Liver (tissue), 9 donors: ENCODE measurements around the gene GAS6. TPM values are rescaled to one million over a fixed set of nuclear protein-coding genes. Genes with fewer than 3 reads are reported as not detected.

Experiments used
- DNase-seq: peaks from one replicate; pipeline ENCODE4 v3.0.0-alpha.2; 2017; ENCODE audit warnings: low spot score
- H3K27ac ChIP-seq, 2 donors: one replicate each; pipeline ENCODE4 v1.7.0; 2013; ENCODE audit warnings: inconsistent platforms in 2 of 2, low read length in 2 of 2, control low read depth in 1 of 2, low read depth in 1 of 2, mild to moderate bottlenecking in 1 of 2
- H3K27me3 ChIP-seq, 4 donors: one replicate each; pipeline versions ENCODE4 v1.6.1 to v1.7.0; 2013; ENCODE audit warnings: low read length in 3 of 4, inconsistent platforms in 1 of 4, mild to moderate bottlenecking in 1 of 4, moderate library complexity in 1 of 4; ENCODE audit not compliant: control insufficient read depth in 4 of 4, insufficient read depth in 4 of 4
- H3K36me3 ChIP-seq, 4 donors: one replicate each; pipeline versions ENCODE4 v1.6.1 to v1.7.0; 2013; ENCODE audit warnings: low read length in 3 of 4, mild to moderate bottlenecking in 3 of 4, low read depth in 1 of 4, moderate library complexity in 1 of 4; ENCODE audit not compliant: control insufficient read depth in 4 of 4, insufficient read depth in 3 of 4
- H3K4me1 ChIP-seq, 4 donors: one replicate each; pipeline versions ENCODE4 v1.6.1 to v1.7.0; 2013; ENCODE audit warnings: low read length in 3 of 4, mild to moderate bottlenecking in 3 of 4, moderate library complexity in 1 of 4; ENCODE audit not compliant: control insufficient read depth in 4 of 4, insufficient read depth in 4 of 4
- H3K4me3 ChIP-seq, 3 donors: one replicate each; pipeline versions ENCODE4 v1.6.1 to v1.7.0; 2013; ENCODE audit warnings: low read length in 3 of 3, control low read depth in 1 of 3, low read depth in 1 of 3, mild to moderate bottlenecking in 1 of 3
- H3K9ac ChIP-seq, 2 donors: one replicate each; pipeline ENCODE4 v1.7.0; 2013; ENCODE audit warnings: low read length in 2 of 2, mild to moderate bottlenecking in 2 of 2, moderate library complexity in 2 of 2, control low read depth in 1 of 2, low read depth in 1 of 2
- H3K9me3 ChIP-seq, 4 donors: one replicate each; pipeline versions ENCODE4 v1.6.1 to v1.7.0; 2013; ENCODE audit warnings: low read length in 3 of 4; ENCODE audit not compliant: control insufficient read depth in 4 of 4
- EGR1 ChIP-seq, 2 donors: IDR thresholded peaks; 2 replicates each; pipeline ENCODE4 v1.6.1; 2016 to 2018; ENCODE audit warnings: antibody characterized with exemption in 2 of 2, low read depth in 2 of 2
- FOXA1 ChIP-seq: IDR thresholded peaks from 2 replicates; pipeline ENCODE4 v1.6.1; 2016; ENCODE audit warnings: antibody characterized with exemption
- FOXA2 ChIP-seq: IDR thresholded peaks from 2 replicates; pipeline ENCODE4 v1.6.1; 2016; ENCODE audit warnings: antibody characterized with exemption
- GABPA ChIP-seq, 2 donors: IDR thresholded peaks in 1 of 2; conservative IDR thresholded peaks in 1 of 2; 2 replicates each; pipeline ENCODE4 v1.6.1; 2016; ENCODE audit warnings: antibody characterized with exemption in 2 of 2, mild to moderate bottlenecking in 1 of 2, moderate library complexity in 1 of 2
- HNF4A ChIP-seq, 2 donors: conservative IDR thresholded peaks; 2 replicates each; pipeline ENCODE4 v1.6.1; 2016; ENCODE audit warnings: antibody characterized with exemption in 2 of 2, mild to moderate bottlenecking in 2 of 2
- HNF4G ChIP-seq: IDR thresholded peaks from 2 replicates; pipeline ENCODE4 v1.6.1; 2016; ENCODE audit warnings: antibody characterized with exemption
- JUND ChIP-seq, 2 donors: IDR thresholded peaks; 2 replicates each; pipeline ENCODE4 v1.6.1; 2016; ENCODE audit warnings: antibody characterized with exemption in 2 of 2
- NR2F2 ChIP-seq: IDR thresholded peaks from 2 replicates; pipeline ENCODE4 v1.6.1; 2016; ENCODE audit warnings: antibody characterized with exemption
- RAD21 ChIP-seq, 2 donors: IDR thresholded peaks; 2 replicates each; pipeline ENCODE4 v1.6.1; 2016; ENCODE audit warnings: antibody characterized with exemption in 2 of 2, mild to moderate bottlenecking in 2 of 2
- RXRA ChIP-seq, 2 donors: IDR thresholded peaks; 2 replicates each; pipeline ENCODE4 v1.6.1; 2017 to 2018; ENCODE audit warnings: antibody characterized with exemption in 2 of 2, mild to moderate bottlenecking in 1 of 2
- SP1 ChIP-seq: IDR thresholded peaks from 2 replicates; pipeline ENCODE4 v1.6.1; 2018; ENCODE audit warnings: antibody characterized with exemption, mild to moderate bottlenecking
- TAF1 ChIP-seq: conservative IDR thresholded peaks from 2 replicates; pipeline ENCODE4 v1.6.1; 2016; ENCODE audit warnings: antibody characterized with exemption, mild to moderate bottlenecking
- YY1 ChIP-seq: IDR thresholded peaks from 2 replicates; pipeline ENCODE4 v1.6.1; 2016; ENCODE audit warnings: antibody characterized with exemption, mild to moderate bottlenecking
- ZBTB33 ChIP-seq: IDR thresholded peaks from 2 replicates; pipeline ENCODE4 v1.6.1; 2016; ENCODE audit warnings: antibody characterized with exemption
- WGBS: extraction: QIAGEN DNeasy Blood & Tissue Kit; methylation state at CpG from one replicate; pipeline ENCODE4 v1.1.7; 2013; 5-methylcytosine and 5-hydroxymethylcytosine counted together
- polyA plus RNA-seq, 2 donors: library from polyadenylated mRNA; stranded (reverse) in 1 of 2; unstranded in 1 of 2; fragments of 200-250 nt in 1 of 2; fragments of >200 nt in 1 of 2; fragmentation: Nextera tagmentation in 1 of 2; extraction: Ambion mirVana in 1 of 2; gene quantifications; one replicate each; pipeline versions ENCODE4 v1.2.1 to v1.2.3, GENCODE V29; 2013 to 2015
- total RNA-seq, 2 donors: library from RNA; depleted of rRNA; stranded (reverse); fragments of >200 nt; gene quantifications; one replicate each; pipeline ENCODE4 v1.2.3, GENCODE V29; 2014
- TF ChIP-seq, protein P1 (sequence below): IDR thresholded peaks from 2 replicates; pipeline ENCODE4 v1.6.1; 2016; ENCODE audit warnings: antibody characterized with exemption
- TF ChIP-seq, protein P2 (sequence below): IDR thresholded peaks from 2 replicates; pipeline ENCODE4 v1.6.1; 2016; ENCODE audit warnings: antibody characterized with exemption, mild to moderate bottlenecking
- TF ChIP-seq, protein P3 (sequence below): fragments of 150-350 bp; IDR thresholded peaks from 2 replicates; pipeline ENCODE4 v1.5.1; 2017; ENCODE audit warnings: improper control_type of control experiment, low read depth, low read length; ENCODE audit not compliant: missing input control
- TF ChIP-seq, protein P4 (sequence below): IDR thresholded peaks from 2 replicates; pipeline ENCODE4 v1.6.1; 2016; ENCODE audit warnings: antibody characterized with exemption
- donor health status: healthy.
- donor health status: healthy.
- donor health status: healthy.
- donor health status: healthy.
- donor health status: healthy.

GAS6 gene
- total and polyA plus RNA-seq, 4 donors, result 2.5 to 30.2 (median 9.1) TPM

DNA sequence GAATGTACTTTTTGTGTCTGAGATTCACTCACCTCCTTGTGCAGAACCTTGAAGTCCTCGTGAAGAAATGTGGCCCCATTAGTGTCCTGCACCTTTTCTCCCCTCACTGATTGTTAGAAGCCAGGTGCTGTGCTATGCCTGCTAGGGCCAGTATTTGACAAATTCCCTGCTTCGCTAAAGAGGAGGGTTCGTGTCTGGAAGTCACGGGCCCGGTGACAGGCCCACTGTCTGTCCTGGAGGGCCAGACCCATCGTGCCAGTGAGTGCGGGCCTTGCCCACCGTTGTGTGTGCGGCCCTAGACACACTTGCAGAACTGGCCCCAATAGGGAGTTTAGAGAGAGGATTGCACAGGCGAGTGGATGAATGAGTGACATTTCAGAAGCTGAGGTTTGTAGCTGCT, 36.8 kb upstream of the GAS6 start:
- peak; percentile 8 for DNase-seq
- H3K27me3 ChIP-seq, result peaks cover 0 to 9% (median 0%) of the 10 kb centered on the region in 4 donors
- no peaks in the 10 kb centered on the region for H3K36me3 ChIP-seq
- H3K4me1 ChIP-seq, result no peaks in the 10 kb centered on the region
- TF ChIP-seq JUND (IDR thresholded peaks at IDR 0.05) (no peak), EGR1 (IDR thresholded peaks at IDR 0.05; ENCODE audit: low read depth in 2 of 2) (no peak), FOXA2 (no peak), YY1 (no peak), HNF4G (no peak), ZBTB33 (no peak), RAD21 (IDR thresholded peaks at IDR 0.05) (no peak), FOXA1 (no peak), TAF1 (no peak), RXRA (IDR thresholded peaks at IDR 0.05) (no peak), HNF4A (conservative IDR thresholded peaks at IDR 0.05) (no peak)
- TF ChIP-seq, protein P1, sequence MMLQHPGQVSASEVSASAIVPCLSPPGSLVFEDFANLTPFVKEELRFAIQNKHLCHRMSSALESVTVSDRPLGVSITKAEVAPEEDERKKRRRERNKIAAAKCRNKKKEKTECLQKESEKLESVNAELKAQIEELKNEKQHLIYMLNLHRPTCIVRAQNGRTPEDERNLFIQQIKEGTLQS, result no peak
- 83% methylated on average over 10 of the region's 10 CpGs for WGBS
- no peak overlapping the region for H3K9ac ChIP-seq
- H3K9me3 ChIP-seq, result no peaks in the 10 kb centered on the region
- H3K4me3 ChIP-seq, result no peak overlapping the region
- no peak overlapping the region for H3K27ac ChIP-seq

- Histone ChIP-seq H3K27ac (no peak overlapping the region), H3K36me3 (no peaks in the 10 kb centered on the region), H3K4me3 (no peak overlapping the region), H3K27me3 (peaks cover 0 to 15% (median 0%) of the 10 kb centered on the region in 4 donors), H3K9ac (no peak overlapping the region), H3K9me3 (no peaks in the 10 kb centered on the region), H3K4me1 (no peaks in the 10 kb centered on the region)
- peak; percentile 19 for DNase-seq
- WGBS, result 91% methylated on average over 15 of the region's 15 CpGs
- no peak for TF ChIP-seq JUND (IDR thresholded peaks at IDR 0.05)
- no peak for TF ChIP-seq EGR1 (IDR thresholded peaks at IDR 0.05; ENCODE audit: low read depth in 2 of 2)
- no peak for TF ChIP-seq YY1
- TF ChIP-seq, protein P2, sequence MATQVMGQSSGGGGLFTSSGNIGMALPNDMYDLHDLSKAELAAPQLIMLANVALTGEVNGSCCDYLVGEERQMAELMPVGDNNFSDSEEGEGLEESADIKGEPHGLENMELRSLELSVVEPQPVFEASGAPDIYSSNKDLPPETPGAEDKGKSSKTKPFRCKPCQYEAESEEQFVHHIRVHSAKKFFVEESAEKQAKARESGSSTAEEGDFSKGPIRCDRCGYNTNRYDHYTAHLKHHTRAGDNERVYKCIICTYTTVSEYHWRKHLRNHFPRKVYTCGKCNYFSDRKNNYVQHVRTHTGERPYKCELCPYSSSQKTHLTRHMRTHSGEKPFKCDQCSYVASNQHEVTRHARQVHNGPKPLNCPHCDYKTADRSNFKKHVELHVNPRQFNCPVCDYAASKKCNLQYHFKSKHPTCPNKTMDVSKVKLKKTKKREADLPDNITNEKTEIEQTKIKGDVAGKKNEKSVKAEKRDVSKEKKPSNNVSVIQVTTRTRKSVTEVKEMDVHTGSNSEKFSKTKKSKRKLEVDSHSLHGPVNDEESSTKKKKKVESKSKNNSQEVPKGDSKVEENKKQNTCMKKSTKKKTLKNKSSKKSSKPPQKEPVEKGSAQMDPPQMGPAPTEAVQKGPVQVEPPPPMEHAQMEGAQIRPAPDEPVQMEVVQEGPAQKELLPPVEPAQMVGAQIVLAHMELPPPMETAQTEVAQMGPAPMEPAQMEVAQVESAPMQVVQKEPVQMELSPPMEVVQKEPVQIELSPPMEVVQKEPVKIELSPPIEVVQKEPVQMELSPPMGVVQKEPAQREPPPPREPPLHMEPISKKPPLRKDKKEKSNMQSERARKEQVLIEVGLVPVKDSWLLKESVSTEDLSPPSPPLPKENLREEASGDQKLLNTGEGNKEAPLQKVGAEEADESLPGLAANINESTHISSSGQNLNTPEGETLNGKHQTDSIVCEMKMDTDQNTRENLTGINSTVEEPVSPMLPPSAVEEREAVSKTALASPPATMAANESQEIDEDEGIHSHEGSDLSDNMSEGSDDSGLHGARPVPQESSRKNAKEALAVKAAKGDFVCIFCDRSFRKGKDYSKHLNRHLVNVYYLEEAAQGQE, result no peak
- no peak for TF ChIP-seq HNF4A (conservative IDR thresholded peaks at IDR 0.05)
- no peak for TF ChIP-seq HNF4G
- no peak for TF ChIP-seq FOXA2
- no peak for TF ChIP-seq NR2F2
- TF ChIP-seq ZBTB33, result no peak
- TF ChIP-seq GABPA (IDR thresholded peaks at IDR 0.05 in 1 of 2, conservative IDR thresholded peaks at IDR 0.05 in 1 of 2), result no peak
- no peak for TF ChIP-seq RAD21 (IDR thresholded peaks at IDR 0.05)
- no peak for TF ChIP-seq SP1
- no peak for TF ChIP-seq TAF1
- TF ChIP-seq RXRA (IDR thresholded peaks at IDR 0.05), result no peak
- no peak for TF ChIP-seq FOXA1
- TF ChIP-seq, protein P1, result no peak
- TF ChIP-seq, protein P3, sequence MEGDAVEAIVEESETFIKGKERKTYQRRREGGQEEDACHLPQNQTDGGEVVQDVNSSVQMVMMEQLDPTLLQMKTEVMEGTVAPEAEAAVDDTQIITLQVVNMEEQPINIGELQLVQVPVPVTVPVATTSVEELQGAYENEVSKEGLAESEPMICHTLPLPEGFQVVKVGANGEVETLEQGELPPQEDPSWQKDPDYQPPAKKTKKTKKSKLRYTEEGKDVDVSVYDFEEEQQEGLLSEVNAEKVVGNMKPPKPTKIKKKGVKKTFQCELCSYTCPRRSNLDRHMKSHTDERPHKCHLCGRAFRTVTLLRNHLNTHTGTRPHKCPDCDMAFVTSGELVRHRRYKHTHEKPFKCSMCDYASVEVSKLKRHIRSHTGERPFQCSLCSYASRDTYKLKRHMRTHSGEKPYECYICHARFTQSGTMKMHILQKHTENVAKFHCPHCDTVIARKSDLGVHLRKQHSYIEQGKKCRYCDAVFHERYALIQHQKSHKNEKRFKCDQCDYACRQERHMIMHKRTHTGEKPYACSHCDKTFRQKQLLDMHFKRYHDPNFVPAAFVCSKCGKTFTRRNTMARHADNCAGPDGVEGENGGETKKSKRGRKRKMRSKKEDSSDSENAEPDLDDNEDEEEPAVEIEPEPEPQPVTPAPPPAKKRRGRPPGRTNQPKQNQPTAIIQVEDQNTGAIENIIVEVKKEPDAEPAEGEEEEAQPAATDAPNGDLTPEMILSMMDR, result no peak
- TF ChIP-seq, protein P4, sequence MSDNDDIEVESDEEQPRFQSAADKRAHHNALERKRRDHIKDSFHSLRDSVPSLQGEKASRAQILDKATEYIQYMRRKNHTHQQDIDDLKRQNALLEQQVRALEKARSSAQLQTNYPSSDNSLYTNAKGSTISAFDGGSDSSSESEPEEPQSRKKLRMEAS, result no peak
Measured at GRCh38 chr13:113898391-113898790, 34.5 kb upstream of the GAS6 start.
